ENCODE measurements around the gene GNG2. TPM values are rescaled to one million over a fixed set of nuclear protein-coding genes. Genes with fewer than 3 reads are reported as not detected.

GNG2 gene
- total and polyA plus RNA-seq, 2 of the 8 experiments (the other 6 are each of a cell fraction or from before 2014, with no cell fraction given): 8.2 to 17.9 TPM

- peaks cover 11% of the 10 kb centered on the region for H3K23me2 ChIP-seq (ENCODE audit: low read depth, low read length)
- H2BK20ac ChIP-seq (ENCODE audit: low read length): no peak overlapping the region
- DNase-seq (ENCODE audit: low read depth in 1 of 2, low spot score in 2 of 2) (no peak), FAIRE-seq (no peak)
- H3K79me2 ChIP-seq (ENCODE audit: control insufficient read depth in 1 of 2, insufficient read depth in 2 of 2, low read length in 2 of 2): peaks cover 11 to 74% of the 10 kb centered on the region in 2 experiments
- H3K23ac ChIP-seq (ENCODE audit: insufficient read length): no peak overlapping the region
- no peak overlapping the region for H2AK5ac ChIP-seq (ENCODE audit: low read depth, low read length)
- no peaks in the 10 kb centered on the region for H3K9me3 ChIP-seq (ENCODE audit: insufficient read depth in 2 of 2, low read depth in 1 of 2, low read length in 1 of 2)
- H3K4me1 ChIP-seq (replicated peaks in 1 of 4; ENCODE audit: control insufficient read depth in 3 of 4, insufficient read depth in 4 of 4, low read length in 3 of 4): peaks cover 0 to 2% (median 0%) of the 10 kb centered on the region in 4 experiments; a peak in 2 of 7 replicates
- WGBS, 2 experiments (ENCODE audit: extremely low coverage in 1 of 2, insufficient coverage in 1 of 2, insufficient read length in 1 of 2, insufficient replicate concordance in 2 of 2, low coverage in 1 of 2, low lambda C conversion rate in 2 of 2, missing lambda C conversion rate in 1 of 2): 92 to 100% methylated on average over 1 to 3 of the region's 3 CpGs
- peaks cover 12 to 57% (median 26%) of the 10 kb centered on the region in 4 experiments for H3K36me3 ChIP-seq (ENCODE audit: control insufficient read depth in 2 of 4, insufficient read depth in 4 of 4, low read length in 3 of 4)
- no peak overlapping the region for H4K5ac ChIP-seq (ENCODE audit: insufficient read length, low read depth, low read length)
- no peak for TF ChIP-seq TBP (IDR thresholded peaks at IDR 0.05; ENCODE audit: low read depth, low read length)
- no peak for TF ChIP-seq SIN3A (conservative IDR thresholded peaks at IDR 0.05 in 1 of 2, IDR thresholded peaks at IDR 0.05 in 1 of 2; ENCODE audit: low read depth in 1 of 2, low read length in 2 of 2)
- no peak overlapping the region for H2BK12ac ChIP-seq (ENCODE audit: low read depth, low read length)
- peak overlapping the region; percentile 64 for H3K56ac ChIP-seq (replicated peaks; ENCODE audit: insufficient read length, low read depth, low read length)
- H2BK120ac ChIP-seq (replicated peaks; ENCODE audit: low read depth, low read length): no peak overlapping the region
- H2BK5ac ChIP-seq (ENCODE audit: low read depth, low read length): no peak overlapping the region
- no peak overlapping the region for H3K14ac ChIP-seq (ENCODE audit: insufficient read length)
- POLR2A ChIA-PET (ENCODE audit: partially characterized antibody): interaction anchor here (1.1 kb wide), 1 partner anchor 54 kb away, joined by 3 read pairs; no protein-coding TSS in a partner anchor
- no peaks in the 10 kb centered on the region for H3K27me3 ChIP-seq (replicated peaks in 1 of 4; ENCODE audit: control insufficient read depth in 3 of 4, extremely low read depth in 1 of 4, insufficient read depth in 3 of 4, low read length in 3 of 4)
- no peak overlapping the region for H3K4me2 ChIP-seq (ENCODE audit: insufficient read depth in 1 of 2, low read depth in 2 of 2, low read length in 2 of 2)
- CTCF ChIA-PET (ENCODE audit: partially characterized antibody): interaction anchor here (0.9 to 2.2 kb wide), 4 partner anchors 11 to 136 kb away, joined by 3 to 6 read pairs (median 4); no protein-coding TSS in a partner anchor
- H2AFZ ChIP-seq (ENCODE audit: low read length): no peak overlapping the region
- H2BK15ac ChIP-seq (ENCODE audit: low read length): no peak overlapping the region
- no peak overlapping the region for H4K8ac ChIP-seq (ENCODE audit: extremely low read depth, insufficient read depth, low read length)
- H3K4ac ChIP-seq (replicated peaks; ENCODE audit: insufficient read length, low read depth, low read length): no peak overlapping the region
- peaks cover 5 to 9% of the 10 kb centered on the region in 2 experiments for H4K20me1 ChIP-seq (replicated peaks in 1 of 2; ENCODE audit: control insufficient read depth in 1 of 2, insufficient read depth in 2 of 2, low read length in 2 of 2)
- no peak overlapping the region for H3K27ac ChIP-seq (ENCODE audit: low read depth, low read length)
- H3K9ac ChIP-seq (replicated peaks in 1 of 4; ENCODE audit: extremely low read depth in 1 of 4, low read depth in 3 of 4, low read length in 3 of 4): no peak overlapping the region
- no peaks in the 10 kb centered on the region for H3K79me1 ChIP-seq (ENCODE audit: low read depth, low read length)
- H3K4me3 ChIP-seq (ENCODE audit: extremely low read depth in 1 of 4, insufficient read depth in 2 of 4, low read depth in 3 of 4, low read length in 4 of 4): no peak overlapping the region
- H4K91ac ChIP-seq (replicated peaks; ENCODE audit: insufficient read length, low read length): no peak overlapping the region
- H3K18ac ChIP-seq (ENCODE audit: extremely low read depth, low read length): no peak overlapping the region
Measured at GRCh38 chr14:51993285-51993920, 133.0 kb downstream of the GNG2 start.
